BJ (cell line): ENCODE measurements around the gene STXBP6. TPM values are rescaled to one million over a fixed set of nuclear protein-coding genes. Genes with fewer than 3 reads are reported as not detected.

Experiments
- CTCF ChIA-PET: fragments of 350-600 bp; formaldehyde crosslinking; extraction: SDS; loops from one replicate; lab custom pipeline; 2021; ENCODE audit warnings: antibody characterized with exemption, inconsistent platforms; lab: Yijun Ruan, JAX
- POLR2A ChIA-PET: fragments of 300-600 bp; sonication (Branson Sonifier 250); formaldehyde crosslinking; extraction: SDS; loops from one replicate; lab custom pipeline; 2021; ENCODE audit warnings: antibody characterized with exemption; lab: Charles Lee
- DNase-seq: peaks from one replicate; pipeline ENCODE4 v3.0.0-alpha.2; 2011; ENCODE audit warnings: low read depth
- H3K27me3 ChIP-seq: 2 replicates; pipeline ENCODE4 v1.6.0; 2011; ENCODE audit warnings: low read length; ENCODE audit not compliant: control insufficient read depth, insufficient read depth
- H3K36me3 ChIP-seq: 2 replicates; pipeline ENCODE4 v1.5.1; 2011; ENCODE audit warnings: low read length; ENCODE audit not compliant: control insufficient read depth, insufficient read depth
- H3K4me3 ChIP-seq: 2 replicates; pipeline ENCODE4 v1.5.1; 2011; ENCODE audit warnings: low read depth, mild to moderate bottlenecking, control low read depth, low read length
- CTCF ChIP-seq: IDR thresholded peaks from 2 replicates; pipeline ENCODE4 v1.5.1; 2011; ENCODE audit warnings: low read depth, mild to moderate bottlenecking, control low read depth, inconsistent platforms, low read length, moderate library complexity; ENCODE audit not compliant: insufficient read depth
- polyA plus RNA-seq: library from polyadenylated mRNA; depleted of rRNA; stranded (reverse); fragments of >200 nt; gene quantifications from 2 replicates; pipeline ENCODE4 v1.2.3, GENCODE V29; 2011

STXBP6 gene
- polyA plus RNA-seq, 1 experiment = 12.1 TPM

DNA sequence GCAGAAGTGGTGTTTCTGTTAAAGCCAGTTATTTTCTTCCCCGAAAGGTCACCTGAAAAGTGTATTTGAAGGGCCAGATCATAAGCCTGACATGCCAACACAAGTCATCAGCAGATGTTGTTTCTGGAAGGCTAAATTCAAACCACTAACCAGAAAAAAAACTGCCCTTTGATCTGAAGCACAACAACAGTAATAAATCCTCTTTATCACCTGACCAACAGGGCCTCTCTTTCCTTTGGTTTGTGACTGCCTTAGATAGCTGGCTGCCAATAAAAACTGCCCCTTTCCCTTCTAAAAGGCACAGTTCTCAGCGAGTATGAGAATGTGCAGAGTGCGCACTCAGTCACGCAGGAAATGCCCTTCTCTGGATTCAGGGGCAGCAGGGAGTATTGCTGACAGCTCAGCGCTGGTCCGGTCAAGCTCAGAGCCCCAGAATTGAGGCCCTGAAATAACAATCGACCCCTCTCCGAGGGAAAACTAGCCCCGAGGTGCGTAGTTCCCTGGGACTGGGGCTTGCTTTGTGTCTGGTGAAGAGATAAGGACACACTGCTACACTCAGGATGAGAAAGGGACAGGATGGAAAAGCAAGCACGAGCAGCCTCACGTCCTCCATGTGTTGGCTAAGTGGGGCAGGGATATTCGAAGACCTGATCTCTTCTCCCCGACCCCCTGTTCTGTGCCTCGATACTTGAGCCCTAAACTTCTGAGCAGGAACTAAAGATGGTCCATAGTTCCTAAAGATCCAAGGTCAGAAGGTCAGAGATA lies 231.7 kb downstream of the STXBP6 start:
- POLR2A ChIA-PET = no interaction called here
- H3K36me3 ChIP-seq = no peaks in the 10 kb centered on the region
- TF ChIP-seq CTCF = no peak
- DNase-seq = no peak
- H3K27me3 ChIP-seq = no peaks in the 10 kb centered on the region
- CTCF ChIA-PET = interaction anchor here (0.7 to 3.3 kb wide), 18 partner anchors 9 to 317 kb away, joined by 3 to 24 read pairs (median 4); no protein-coding TSS in a partner anchor
- no peak overlapping the region for H3K4me3 ChIP-seq

GRCh38 chr14:24817212-24818057 lies 232.5 kb downstream of the STXBP6 start:
- DNase-seq = no peak
- H3K27me3 ChIP-seq = no peaks in the 10 kb centered on the region
- CTCF ChIA-PET = interaction anchor here (0.6 to 3.3 kb wide), 17 partner anchors 8 to 318 kb away, joined by 3 to 24 read pairs (median 4); no protein-coding TSS in a partner anchor
- no peaks in the 10 kb centered on the region for H3K36me3 ChIP-seq
- no peak overlapping the region for H3K4me3 ChIP-seq
- POLR2A ChIA-PET = no interaction called here
- peak; percentile 72 for TF ChIP-seq CTCF

DNA sequence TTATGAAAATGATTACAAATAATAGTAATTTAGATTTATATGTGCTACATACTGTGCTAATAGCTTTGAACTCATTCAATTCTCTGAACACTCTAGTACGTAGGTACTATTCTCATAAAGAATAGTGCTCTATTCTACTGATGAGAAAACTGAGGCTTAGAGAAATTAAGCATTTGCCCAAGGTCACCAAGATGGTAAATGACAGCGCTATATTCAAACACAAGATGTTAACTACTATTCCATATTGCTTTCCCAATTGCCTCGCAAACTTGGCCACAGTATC lies 233.1 kb downstream of the STXBP6 start:
- no peak for DNase-seq
- no peaks in the 10 kb centered on the region for H3K36me3 ChIP-seq
- ChIA-PET CTCF (interaction anchor here (0.6 to 3.1 kb wide), 5 partner anchors 149 to 336 kb away, joined by 3 to 15 read pairs (median 5); no protein-coding TSS in a partner anchor), POLR2A (no interaction called here)
- no peak overlapping the region for H3K4me3 ChIP-seq
- no peaks in the 10 kb centered on the region for H3K27me3 ChIP-seq
- no peak for TF ChIP-seq CTCF

DNA sequence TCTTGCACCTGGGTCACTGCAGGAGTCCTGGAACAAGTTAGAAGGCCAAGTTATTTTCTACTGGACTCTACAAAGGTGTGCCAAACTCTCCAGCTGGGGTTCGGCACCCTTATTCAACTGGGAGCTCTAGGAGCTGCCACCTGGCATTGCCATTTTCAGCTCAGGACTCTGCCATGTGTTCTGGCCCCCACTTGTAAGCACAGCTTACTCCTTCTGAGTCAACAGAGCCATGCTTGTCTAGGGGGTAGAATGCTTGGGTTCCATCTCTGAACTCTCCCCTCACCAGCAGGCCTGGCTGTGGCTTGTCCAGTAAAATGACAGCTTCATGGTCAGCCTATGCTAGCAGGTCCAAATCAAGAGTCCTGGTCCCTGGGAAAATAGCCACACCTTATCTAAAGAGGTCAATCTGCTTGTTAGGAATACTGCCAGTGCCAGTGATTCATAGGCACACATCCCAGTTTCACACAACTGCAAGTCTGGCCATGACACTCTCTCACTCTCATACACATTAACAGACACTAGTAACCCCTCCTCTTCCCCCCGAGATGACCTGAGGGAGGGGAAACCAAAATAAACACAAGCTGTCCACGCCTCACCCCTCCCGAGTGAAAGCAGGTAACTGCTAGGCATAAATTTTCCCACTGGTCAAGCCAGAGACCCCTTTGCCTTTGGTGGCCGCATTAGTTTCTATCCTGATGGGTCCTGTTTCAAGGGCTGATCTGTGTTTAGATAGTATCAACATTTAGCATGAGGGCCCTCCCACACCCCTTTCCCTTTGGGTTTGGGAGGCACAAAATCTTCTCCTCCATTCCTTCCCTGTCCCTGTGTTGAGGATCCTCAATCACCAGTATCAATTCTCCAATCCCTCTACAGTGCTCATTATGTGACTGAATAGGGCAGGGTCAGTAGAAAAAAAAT lies 233.7 kb downstream of the STXBP6 start:
- ChIA-PET POLR2A (no interaction called here), CTCF (interaction anchor here (0.6 to 3.1 kb wide), 7 partner anchors 10 to 337 kb away, joined by 3 to 15 read pairs (median 5); no protein-coding TSS in a partner anchor)
- no peaks in the 10 kb centered on the region for H3K36me3 ChIP-seq
- DNase-seq = no peak
- TF ChIP-seq CTCF = no peak
- H3K4me3 ChIP-seq = no peak overlapping the region
- H3K27me3 ChIP-seq = no peaks in the 10 kb centered on the region
